Left ventricle myocardium inferior (tissue), 1 donor: ENCODE data around the gene ACER2. TPM values are rescaled to one million over a fixed set of nuclear protein-coding genes. Genes with fewer than 3 reads are reported as not detected.
A peak's percentile ranks its signal among the peaks of the same experiment; 100 is the strongest.

Source experiments
- DNase-seq: peaks from one replicate; pipeline ENCODE4 v3.0.0-alpha.2; 2020
- H3K27ac ChIP-seq: fragments of 200-600 bp; replicated peaks from 2 replicates; pipeline ENCODE4 v1.8.0; 2021
- H3K27me3 ChIP-seq: fragments of 200-600 bp; 2 replicates; pipeline ENCODE4 v1.8.0; 2021; ENCODE audit warnings: low read depth
- H3K36me3 ChIP-seq: fragments of 200-600 bp; 2 replicates; pipeline ENCODE4 v1.8.0; 2021
- H3K4me1 ChIP-seq: fragments of 200-600 bp; 2 replicates; pipeline ENCODE4 v1.8.0; 2021
- H3K4me3 ChIP-seq: fragments of 200-600 bp; 2 replicates; pipeline ENCODE4 v1.8.0; 2021; ENCODE audit warnings: mild to moderate bottlenecking, moderate library complexity
- H3K9me3 ChIP-seq: fragments of 200-600 bp; replicated peaks from 2 replicates; pipeline ENCODE4 v1.8.0; 2021
- CTCF ChIP-seq: fragments of 200-600 bp; IDR thresholded peaks from 2 replicates; pipeline ENCODE4 v1.8.0; 2021; ENCODE audit warnings: antibody characterized with exemption, mild to moderate bottlenecking, borderline replicate concordance
- intact Hi-C: fragments of 100-400 bp; cut with micrococcal nuclease; formaldehyde crosslinking; loops from one replicate; pipeline ENCODE4 v1.11.0; 2022
- total RNA-seq: library from RNA; stranded (reverse); fragmentation: NEBNext Ultra II Directional; extraction: Animal tissue kit (Norgen Biotek cat#: 25700); gene quantifications from one replicate; pipeline ENCODE4 v1.2.1, GENCODE V29; 2021
- donor health status: DM: no; HTN: yes; CAD: no; lungs with severe emphysema.

Gene ACER2
- total RNA-seq, 1 donor from 2014 or later: 3.8 TPM

GRCh38 chr9:19451240-19452087, 42.7 kb downstream of the ACER2 start:
- no peak for TF ChIP-seq CTCF
- DNase-seq: no peak
- Histone ChIP-seq H3K36me3 (peaks cover 25% of the 10 kb centered on the region), H3K9me3 (no peaks in the 10 kb centered on the region), H3K27me3 (no peaks in the 10 kb centered on the region), H3K4me1 (peaks cover 2% of the 10 kb centered on the region), H3K4me3 (no peak overlapping the region), H3K27ac (no peak overlapping the region)
- intact Hi-C loops: loop anchor here (10.0 kb wide), 2 partner anchors 77 to 347 kb away; partner anchors contain the start of gene HAUS6

- Histone ChIP-seq H3K9me3 (no peaks in the 10 kb centered on the region), H3K4me3 (no peak overlapping the region), H3K27me3 (no peaks in the 10 kb centered on the region), H3K4me1 (peaks cover 16% of the 10 kb centered on the region), H3K27ac (peak overlapping the region; percentile 73), H3K36me3 (peaks cover 7% of the 10 kb centered on the region)
- no peak for DNase-seq
- intact Hi-C loops: loop anchor here (10.0 kb wide), 2 partner anchors 82 to 352 kb away; partner anchors contain the start of gene HAUS6
- TF ChIP-seq CTCF: no peak
These were observed 47.6 kb downstream of the ACER2 start for GRCh38 chr9:19456426-19456825.

GRCh38 chr9:19456996-19457692, 48.3 kb downstream of the ACER2 start:
- no peaks in the 10 kb centered on the region for H3K9me3 ChIP-seq
- intact Hi-C loops: loop anchor here (10.0 kb wide), 2 partner anchors 82 to 352 kb away; partner anchors contain the start of gene HAUS6
- H3K4me1 ChIP-seq: peaks cover 16% of the 10 kb centered on the region
- peak overlapping the region; percentile 73 for H3K27ac ChIP-seq
- H3K36me3 ChIP-seq: no peaks in the 10 kb centered on the region
- peak; percentile 35 for DNase-seq
- H3K4me3 ChIP-seq: peak overlapping the region; percentile 41
- TF ChIP-seq CTCF: peak; percentile 99
- H3K27me3 ChIP-seq: no peaks in the 10 kb centered on the region

GRCh38 chr9:19457693-19458009, 48.8 kb downstream of the ACER2 start:
- intact Hi-C loops: loop anchor here (10.0 kb wide), 2 partner anchors 83 to 353 kb away; partner anchors contain the start of gene HAUS6
- H3K4me1 ChIP-seq: peaks cover 16% of the 10 kb centered on the region
- no peaks in the 10 kb centered on the region for H3K27me3 ChIP-seq
- peak overlapping the region; percentile 41 for H3K4me3 ChIP-seq
- no peak for TF ChIP-seq CTCF
- H3K9me3 ChIP-seq: no peaks in the 10 kb centered on the region
- H3K27ac ChIP-seq: peak overlapping the region; percentile 73
- no peaks in the 10 kb centered on the region for H3K36me3 ChIP-seq
- DNase-seq: no peak

GRCh38 chr9:19460243-19460642, 51.4 kb downstream of the ACER2 start:
- no peak for TF ChIP-seq CTCF
- no peaks in the 10 kb centered on the region for H3K27me3 ChIP-seq
- no peak overlapping the region for H3K4me3 ChIP-seq
- intact Hi-C loops: no loop called here
- peaks cover 28% of the 10 kb centered on the region for H3K4me1 ChIP-seq
- DNase-seq: no peak
- no peaks in the 10 kb centered on the region for H3K9me3 ChIP-seq
- no peak overlapping the region for H3K27ac ChIP-seq
- no peaks in the 10 kb centered on the region for H3K36me3 ChIP-seq
